HG02623 (cell line): ENCODE data around the gene ADCY1.

Source experiments
- ATAC-seq: cut with Tn5 transposase; IDR thresholded peaks from one replicate; pipeline ENCODE4 v1.9.1; 2021; ENCODE audit warnings: moderate library complexity; ENCODE audit not compliant: unreplicated experiment

The ADCY1 gene

DNA sequence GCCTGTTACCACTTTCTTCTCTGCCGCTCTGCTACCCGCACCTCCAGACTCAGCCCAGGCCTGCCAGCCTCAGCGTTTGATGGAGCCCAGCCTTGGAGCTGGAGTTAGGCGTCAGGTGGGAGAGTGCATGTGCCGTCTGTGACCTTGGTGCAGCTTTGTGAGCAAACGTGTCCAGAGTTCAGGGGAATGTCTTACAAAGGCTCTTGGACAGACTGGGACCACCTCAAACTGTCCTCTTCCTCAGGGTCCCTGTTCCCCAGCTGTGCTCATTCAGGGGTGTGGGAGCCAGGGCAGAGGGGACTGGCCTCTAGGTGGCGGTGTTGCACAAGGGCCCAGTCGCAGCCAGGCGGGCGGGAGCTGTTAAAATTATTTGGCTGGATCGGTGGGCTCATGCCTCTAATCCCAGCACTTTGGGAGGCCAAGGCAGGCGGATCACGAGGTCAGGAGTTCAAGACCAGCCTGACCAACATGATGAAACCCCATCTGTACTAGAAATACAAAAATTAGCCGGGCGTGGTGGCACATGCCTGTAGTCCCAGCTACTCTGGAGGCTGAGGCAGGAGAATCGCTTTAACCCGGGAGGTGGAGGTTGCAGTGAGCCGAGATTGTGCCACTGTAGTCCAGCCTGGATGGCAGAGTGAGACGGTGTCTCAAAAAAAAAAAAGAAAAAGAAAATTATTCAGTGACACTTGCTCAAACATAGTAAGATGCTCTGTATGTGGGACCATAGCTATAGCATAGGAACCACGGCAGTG lies 89.2 kb downstream of the ADCY1 start:
- ATAC-seq, result no peak

DNA sequence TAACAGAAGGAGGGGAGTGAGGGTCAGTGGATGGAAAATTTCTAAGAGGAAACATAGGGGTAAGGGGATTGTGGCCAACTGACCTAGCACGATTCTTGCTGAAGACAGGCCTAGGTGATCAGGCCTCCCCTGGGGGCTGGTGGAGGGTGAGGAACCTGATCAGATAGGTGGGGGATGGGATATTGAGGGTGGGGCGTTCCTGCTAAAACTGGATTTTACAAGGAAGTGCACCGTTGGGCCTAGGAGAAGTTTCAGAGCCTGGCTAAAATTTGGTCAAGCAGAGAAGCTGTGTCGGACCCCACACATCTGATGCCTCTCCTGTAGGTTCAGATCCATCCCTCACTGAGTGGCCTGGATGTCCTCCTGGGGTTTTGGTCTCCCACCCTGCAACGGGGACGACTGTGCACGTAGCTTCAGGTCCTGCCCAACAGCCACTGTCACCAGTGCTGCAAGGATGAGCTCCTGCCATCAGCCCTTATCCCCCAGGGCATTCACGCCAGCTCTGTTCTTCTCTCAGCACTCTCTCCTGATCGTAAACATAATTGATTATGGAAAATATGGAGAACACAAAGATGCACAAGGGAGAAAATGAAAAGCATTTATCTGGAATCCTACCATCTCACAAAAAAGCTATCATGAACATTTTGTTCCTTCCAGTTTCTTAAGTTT lies 89.9 kb downstream of the ADCY1 start:
- no peak for ATAC-seq

DNA sequence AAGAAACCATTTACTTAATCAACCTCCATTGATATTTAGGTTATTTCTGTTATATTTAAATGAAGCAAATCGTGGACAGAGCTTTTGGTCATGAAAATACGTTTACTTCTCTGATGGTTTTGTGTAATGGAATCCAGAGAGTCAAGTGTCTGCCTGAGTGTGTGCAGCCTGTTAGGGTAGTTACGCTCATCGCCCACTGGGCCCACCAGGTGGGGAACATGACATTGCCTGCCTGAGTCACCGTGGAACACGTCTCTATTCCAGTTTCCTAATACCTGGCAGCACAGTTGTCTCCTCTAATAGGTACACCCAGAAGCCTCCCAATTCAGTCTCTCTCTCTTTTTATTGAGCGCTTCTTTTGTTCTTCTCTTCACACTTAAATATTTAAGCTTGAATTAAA lies 91.0 kb downstream of the ADCY1 start:
- no peak for ATAC-seq

DNA sequence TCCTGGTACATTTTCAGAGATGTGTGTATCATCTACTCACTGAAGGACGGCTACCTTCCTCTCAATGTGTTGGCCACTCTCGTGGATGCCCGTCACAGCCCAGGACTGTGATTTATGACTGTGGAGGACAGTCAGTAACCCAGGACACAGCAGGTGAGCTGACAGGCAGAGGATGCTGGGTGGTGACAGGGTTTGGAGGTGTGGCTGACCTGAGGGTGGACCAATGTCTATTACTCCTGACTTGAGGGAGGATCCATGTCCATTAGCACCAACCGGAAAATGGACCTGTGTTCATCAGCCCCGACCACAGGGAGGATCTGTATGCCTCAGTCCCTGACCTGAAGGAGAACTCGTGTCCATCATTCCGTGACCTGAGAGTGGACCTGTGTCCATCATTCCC lies 96.1 kb downstream of the ADCY1 start:
- ATAC-seq, result no peak

- no peak for ATAC-seq
These were observed 96.5 kb downstream of the ADCY1 start for GRCh38 chr7:45670717-45671116.

DNA sequence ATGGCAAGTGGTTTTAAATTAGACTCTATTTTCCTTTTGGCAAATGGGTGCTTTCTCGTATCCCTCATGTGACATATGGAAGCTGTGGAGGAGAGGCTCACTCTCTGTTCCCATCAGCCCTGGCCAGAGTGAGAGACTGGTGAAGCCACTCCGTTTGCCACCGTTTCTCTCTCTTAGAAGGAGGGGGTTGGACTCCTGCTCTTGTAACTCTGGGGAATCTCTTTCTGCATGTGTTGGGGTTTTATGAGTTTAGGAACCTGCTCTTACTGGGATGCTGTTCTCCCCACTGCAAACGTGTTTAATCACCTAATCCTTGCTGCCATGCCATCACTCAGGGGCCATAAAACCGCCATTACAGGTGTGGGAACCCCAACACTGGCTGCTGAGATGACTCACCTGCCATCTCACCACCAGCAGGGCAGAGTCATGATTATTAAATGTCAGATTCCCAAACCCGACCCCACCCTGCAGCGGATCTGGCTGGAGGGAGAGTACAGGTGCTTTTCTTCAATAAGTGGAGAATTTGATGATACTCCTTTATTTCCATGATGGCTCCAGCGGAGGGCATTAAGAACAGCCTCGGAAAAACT lies 103.2 kb downstream of the ADCY1 start:
- no peak for ATAC-seq

DNA sequence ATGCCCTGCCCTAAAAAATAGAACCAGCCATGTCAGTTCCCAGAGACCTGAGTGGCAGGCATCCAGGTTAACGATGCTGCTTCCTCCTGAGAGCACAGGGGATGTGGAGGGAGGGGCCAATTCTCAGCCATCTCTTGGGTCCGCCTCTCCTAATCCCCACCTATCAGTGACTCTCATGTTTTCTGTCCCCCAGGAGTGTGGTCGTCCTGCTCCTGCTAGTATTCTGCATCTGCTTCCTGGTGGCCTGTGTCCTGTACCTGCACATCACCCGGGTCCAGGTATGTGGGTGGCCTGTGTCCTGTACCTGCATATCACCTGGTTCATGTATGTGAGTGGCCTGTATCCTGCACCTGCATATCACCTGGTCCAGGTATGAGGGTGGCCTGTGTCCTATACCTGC lies 105.3 kb downstream of the ADCY1 start:
- ATAC-seq, result no peak

DNA sequence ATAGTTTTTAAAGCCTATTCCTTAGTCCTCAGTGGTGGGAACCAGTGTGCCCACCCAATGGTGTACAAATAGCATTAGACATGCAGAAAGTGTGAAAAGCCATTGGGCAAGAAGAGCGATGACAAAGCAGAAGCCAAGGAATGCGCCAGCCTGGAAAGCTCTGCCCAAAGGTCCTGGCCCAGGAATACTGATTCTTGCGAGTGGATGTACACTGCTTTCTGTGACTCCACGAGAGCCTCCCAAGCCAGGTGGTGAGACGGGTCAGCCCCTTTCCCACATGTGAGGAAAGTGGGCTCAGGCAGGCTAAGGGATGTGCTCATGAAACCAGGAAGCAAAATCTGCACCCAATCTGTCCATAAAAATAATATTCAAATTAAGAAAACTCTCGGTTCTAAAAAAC lies 106.6 kb downstream of the ADCY1 start:
- ATAC-seq, result no peak

GRCh38 chr7:45681596-45682357 lies 107.6 kb downstream of the ADCY1 start:
- ATAC-seq, result no peak

GRCh38 chr7:45682358-45682735 lies 108.2 kb downstream of the ADCY1 start:
- ATAC-seq, result no peak

DNA sequence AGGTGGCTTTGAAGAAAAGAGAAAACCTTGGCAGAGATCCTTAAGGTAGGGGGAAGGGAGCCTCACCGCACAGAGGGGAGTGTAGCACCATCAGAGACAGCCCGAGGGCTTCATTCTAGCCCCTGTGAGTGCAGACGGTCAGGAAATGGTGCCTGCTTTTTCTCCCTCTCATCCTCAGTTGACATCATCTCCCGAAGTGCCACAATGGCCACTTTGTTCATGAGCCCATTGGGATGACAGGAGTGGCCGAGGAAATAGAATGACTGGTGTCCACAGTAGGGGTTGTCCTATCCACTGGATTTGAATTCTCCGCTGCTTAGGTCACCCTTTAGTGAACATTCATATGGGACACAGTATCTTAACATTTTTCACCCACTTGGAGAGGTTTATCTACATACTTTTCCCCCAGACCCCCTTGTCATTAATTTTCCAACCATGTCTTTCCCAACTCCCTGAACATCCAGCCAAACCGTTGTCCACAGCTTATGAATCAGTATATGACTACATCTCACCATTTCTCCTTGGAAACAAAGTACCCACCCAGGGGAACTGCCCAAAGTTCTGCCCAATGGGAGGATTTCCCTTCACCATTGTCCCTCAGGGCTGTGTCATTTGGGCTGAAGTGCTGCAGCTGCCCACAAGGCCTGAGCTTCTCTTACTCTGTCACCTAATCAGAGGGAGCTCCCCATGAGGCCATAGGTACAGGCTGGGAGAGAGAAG lies 108.8 kb downstream of the ADCY1 start:
- ATAC-seq, result no peak

GRCh38 chr7:45683556-45684148 lies 109.5 kb downstream of the ADCY1 start:
- ATAC-seq, result no peak

DNA sequence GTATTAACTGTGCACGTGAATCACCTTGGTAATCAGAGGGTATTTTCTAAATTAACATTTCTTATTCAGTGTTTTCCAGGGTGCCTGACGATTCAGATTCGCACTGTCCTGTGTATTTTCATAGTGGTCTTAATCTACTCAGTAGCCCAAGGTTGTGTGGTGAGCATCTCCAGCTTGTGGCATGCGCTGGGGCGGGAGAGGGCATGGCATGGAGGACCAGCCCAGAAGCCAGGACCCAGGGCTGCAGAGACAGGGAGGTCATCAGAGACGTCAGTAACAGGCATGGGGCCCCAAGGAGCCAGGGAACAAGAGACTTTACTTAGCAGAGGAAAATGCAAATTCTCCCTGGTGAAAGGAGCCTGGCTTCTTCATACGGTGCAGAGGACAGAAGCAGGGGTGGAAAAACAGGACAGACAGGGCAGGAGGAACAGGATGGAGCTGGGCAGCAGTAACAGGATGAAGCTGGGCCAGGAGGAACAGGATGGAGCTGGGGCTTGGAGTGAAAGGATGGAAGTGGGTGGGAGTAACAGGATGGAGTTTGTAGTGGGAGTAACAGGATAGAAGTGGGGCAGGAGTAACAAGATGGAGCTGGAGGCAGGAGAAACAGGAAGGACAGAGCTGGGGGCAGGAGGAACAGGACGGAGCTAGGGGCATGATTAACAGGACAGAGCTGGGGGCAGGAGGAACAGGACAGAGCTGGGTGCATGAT lies 110.9 kb downstream of the ADCY1 start:
- ATAC-seq, result no peak

DNA sequence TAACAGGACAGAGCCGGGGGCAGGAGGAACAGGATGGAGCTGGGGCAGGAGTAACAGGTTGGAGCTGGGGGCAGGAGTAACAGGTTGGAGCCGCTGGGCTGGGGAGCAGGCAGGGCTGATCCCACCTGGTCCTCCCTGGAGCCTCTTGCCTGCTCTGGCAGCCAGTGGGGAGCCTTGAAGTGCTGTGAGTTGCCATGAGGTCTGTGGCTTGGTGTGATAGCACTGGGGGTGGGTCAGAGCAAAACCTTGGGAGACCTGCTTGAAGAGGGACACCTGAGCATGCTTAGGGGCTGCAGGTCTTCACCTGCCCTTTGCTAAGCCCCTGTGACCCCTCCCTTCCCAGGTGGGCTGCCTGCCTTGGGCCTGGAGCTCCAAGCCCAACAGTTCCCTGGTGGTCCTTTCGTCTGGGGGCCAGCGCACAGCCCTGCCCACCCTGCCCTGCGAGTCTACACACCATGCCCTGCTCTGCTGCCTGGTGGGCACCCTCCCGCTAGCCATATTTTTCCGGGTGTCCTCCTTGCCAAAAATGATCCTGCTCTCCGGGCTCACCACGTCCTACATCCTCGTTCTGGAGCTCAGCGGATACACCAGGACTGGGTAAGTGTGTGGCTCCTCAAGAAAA lies 111.6 kb downstream of the ADCY1 start:
- ATAC-seq, result no peak

DNA sequence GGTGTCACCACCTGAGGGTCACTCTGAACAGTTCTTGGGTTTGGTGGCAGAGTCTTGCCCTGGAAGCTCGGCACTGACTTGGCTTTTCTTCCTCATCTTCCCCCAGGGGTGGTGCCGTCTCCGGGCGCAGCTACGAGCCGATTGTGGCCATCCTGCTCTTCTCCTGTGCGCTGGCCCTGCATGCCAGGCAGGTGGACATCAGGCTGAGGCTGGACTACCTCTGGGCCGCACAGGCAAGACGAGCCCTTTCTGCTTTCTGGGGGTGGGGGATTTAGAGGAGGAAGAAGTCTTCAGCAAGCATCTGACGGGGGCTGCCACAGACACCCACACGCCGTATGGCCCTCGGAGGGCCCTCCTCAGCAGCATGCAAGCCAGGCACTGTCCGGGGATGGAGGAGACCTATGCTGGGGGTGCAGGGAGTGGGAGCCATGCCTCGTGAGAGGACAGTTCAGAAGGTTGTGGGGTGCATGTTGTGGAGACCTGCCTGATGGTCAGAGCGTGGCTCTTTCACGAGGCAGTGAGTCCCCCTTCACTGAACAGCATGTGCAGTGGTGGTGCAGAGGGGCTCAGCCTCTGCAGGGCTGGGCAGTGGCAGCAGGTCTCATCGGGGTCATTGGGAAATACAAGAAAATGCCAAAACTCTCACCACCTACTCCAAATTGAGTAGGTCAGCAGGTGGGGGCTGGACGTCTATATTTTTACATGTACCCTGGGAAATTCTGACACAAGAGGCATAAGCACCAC lies 112.4 kb downstream of the ADCY1 start:
- no peak for ATAC-seq

GRCh38 chr7:45687185-45687560 lies 113.0 kb downstream of the ADCY1 start:
- ATAC-seq, result no peak

DNA sequence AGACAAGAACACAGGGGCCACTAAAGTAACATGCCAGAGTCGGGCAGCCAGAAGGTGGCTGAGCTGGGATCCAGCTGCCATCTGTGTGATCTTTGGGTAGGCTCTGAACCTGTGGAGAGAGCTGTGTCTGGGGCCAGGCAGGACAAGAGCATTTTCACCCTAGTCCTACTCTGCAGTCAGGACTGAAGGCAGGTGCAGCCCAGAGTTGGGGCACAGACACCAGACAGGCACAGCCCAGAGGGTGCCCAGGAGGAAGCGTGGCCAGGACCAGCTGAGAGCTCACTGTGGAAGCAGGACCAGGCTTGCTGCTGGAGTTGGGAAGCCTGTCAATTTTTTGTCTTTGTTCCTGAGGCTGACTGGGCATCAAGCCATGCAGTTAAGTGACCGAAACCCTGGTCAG lies 113.6 kb downstream of the ADCY1 start:
- ATAC-seq, result no peak

DNA sequence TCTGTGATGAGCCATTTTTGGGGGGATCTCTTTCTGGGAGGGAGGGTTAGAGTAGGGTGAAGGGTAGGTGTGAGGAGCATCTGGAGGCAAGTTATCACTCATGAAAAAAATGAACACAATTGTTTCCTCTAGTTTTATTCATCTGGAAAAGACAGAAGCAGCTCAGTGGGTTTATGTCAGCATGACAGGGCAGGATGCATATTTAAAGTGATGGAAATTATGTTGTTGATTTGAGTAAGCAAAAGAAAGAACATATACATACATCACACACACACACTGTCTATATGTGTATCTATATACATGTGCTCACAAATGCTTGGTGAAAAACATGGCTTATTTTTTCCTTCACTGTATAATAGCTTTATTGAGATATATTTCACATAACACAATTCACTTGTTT lies 114.2 kb downstream of the ADCY1 start:
- ATAC-seq, result no peak
